Endodermal cell (in vitro differentiated cells): Measurements from ENCODE around the gene FAM174B. TPM values are rescaled to one million over a fixed set of nuclear protein-coding genes. Genes with fewer than 3 reads are reported as not detected.

ENCODE experiments used
- DNase-seq: peaks from one replicate; pipeline ENCODE4 v3.0.0-alpha.2; 2017
- H3K27ac ChIP-seq: 2 replicates; pipeline ENCODE4 v1.5.1; 2013; ENCODE audit warnings: mild to moderate bottlenecking, low read depth, low read length, moderate library complexity
- H3K27me3 ChIP-seq: 2 replicates; pipeline ENCODE4 v1.6.1; 2013; ENCODE audit warnings: mild to moderate bottlenecking, low read length, moderate library complexity; ENCODE audit not compliant: insufficient read depth, control insufficient read depth, poor library complexity, severe bottlenecking
- H3K36me3 ChIP-seq: 2 replicates; pipeline ENCODE4 v1.7.0; 2013; ENCODE audit warnings: mild to moderate bottlenecking, low read length, moderate library complexity; ENCODE audit not compliant: control insufficient read depth, insufficient read depth
- H3K4me1 ChIP-seq: one replicate; pipeline ENCODE4 v1.7.0; 2013; ENCODE audit warnings: low read length; ENCODE audit not compliant: control insufficient read depth, insufficient read depth
- H3K4me3 ChIP-seq: 2 replicates; pipeline ENCODE4 v1.5.1; 2013; ENCODE audit warnings: mild to moderate bottlenecking, low read length, moderate library complexity
- H3K9ac ChIP-seq: 2 replicates; pipeline ENCODE4 v1.6.1; 2013; ENCODE audit warnings: mild to moderate bottlenecking, low read length, moderate library complexity; ENCODE audit not compliant: poor library complexity, severe bottlenecking; ENCODE audit errors: extremely low read depth
- H3K9me3 ChIP-seq: 2 replicates; pipeline ENCODE4 v1.6.1; 2013; ENCODE audit warnings: mild to moderate bottlenecking, low read length, moderate library complexity; ENCODE audit not compliant: control insufficient read depth
- H3K27ac Mint-ChIP-seq: 2 replicates; pipeline ENCODE4 v1.8.0; 2020; ENCODE audit warnings: mixed read lengths
- H3K27me3 Mint-ChIP-seq: 2 replicates; pipeline ENCODE4 v1.8.0; 2021; ENCODE audit warnings: mild to moderate bottlenecking, mixed read lengths; ENCODE audit not compliant: insufficient read depth
- H3K36me3 Mint-ChIP-seq: 2 replicates; pipeline ENCODE4 v1.8.0; 2020; ENCODE audit warnings: low read depth, mixed read lengths
- H3K4me1 Mint-ChIP-seq: 2 replicates; pipeline ENCODE4 v1.8.0; 2020; ENCODE audit warnings: mixed read lengths
- H3K4me3 Mint-ChIP-seq: 2 replicates; pipeline ENCODE4 v1.8.0; 2020; ENCODE audit warnings: mild to moderate bottlenecking, moderate library complexity, mixed read lengths
- H3K9me3 Mint-ChIP-seq: 2 replicates; pipeline ENCODE4 v1.8.0; 2020; ENCODE audit warnings: mild to moderate bottlenecking, mixed read lengths
- CTCF ChIP-seq: fragments of 200-600 bp; sonication (generic); conservative IDR thresholded peaks from 2 replicates; pipeline ENCODE4 v1.5.0; 2021; ENCODE audit warnings: antibody characterized with exemption, mild to moderate bottlenecking
- WGBS, 2 experiments: methylation state at CpG; one replicate each; pipeline versions ENCODE4 v1.1.5 to v1.1.7; 2013; ENCODE audit warnings: missing lambda C conversion rate in 2 of 2, mixed read lengths in 1 of 2; ENCODE audit not compliant: insufficient coverage in 1 of 2, insufficient read length in 1 of 2; 5-methylcytosine and 5-hydroxymethylcytosine counted together
- total RNA-seq, 2 donors: library from RNA; stranded (reverse); fragmentation: NEBNext Ultra II Directional in 1 of 2; extraction: Animal tissue kit (Norgen Biotek cat#: 25700) in 1 of 2; gene quantifications; 2 replicates in 1 of 2; 3 replicates in 1 of 2; pipeline ENCODE4 v1.2.1, GENCODE V29; 2021

The FAM174B gene
- total RNA-seq, 2 donors from 2014 or later = 66.0 to 105 TPM

GRCh38 chr15:92600856-92601255, 54.7 kb downstream of the FAM174B start:
- H3K27ac ChIP-seq = no peak overlapping the region
- WGBS, 2 experiments = 92% methylated on average over 2 to 3 of the region's 3 CpGs
- TF ChIP-seq CTCF = no peak
- Mint-ChIP-seq H3K9me3 (peaks cover 21% of the 10 kb centered on the region), H3K4me3 (no peak overlapping the region), H3K27ac (no peak overlapping the region), H3K36me3 (peaks cover 8% of the 10 kb centered on the region), H3K4me1 (peaks cover 12% of the 10 kb centered on the region), H3K27me3 (peaks cover 2% of the 10 kb centered on the region)
- H3K4me1 ChIP-seq = no peaks in the 10 kb centered on the region
- peaks cover 17% of the 10 kb centered on the region for H3K9me3 ChIP-seq
- DNase-seq = no peak
- H3K36me3 ChIP-seq = no peaks in the 10 kb centered on the region
- H3K9ac ChIP-seq = no peak overlapping the region
- no peak overlapping the region for H3K4me3 ChIP-seq
- H3K27me3 ChIP-seq = no peaks in the 10 kb centered on the region

DNA sequence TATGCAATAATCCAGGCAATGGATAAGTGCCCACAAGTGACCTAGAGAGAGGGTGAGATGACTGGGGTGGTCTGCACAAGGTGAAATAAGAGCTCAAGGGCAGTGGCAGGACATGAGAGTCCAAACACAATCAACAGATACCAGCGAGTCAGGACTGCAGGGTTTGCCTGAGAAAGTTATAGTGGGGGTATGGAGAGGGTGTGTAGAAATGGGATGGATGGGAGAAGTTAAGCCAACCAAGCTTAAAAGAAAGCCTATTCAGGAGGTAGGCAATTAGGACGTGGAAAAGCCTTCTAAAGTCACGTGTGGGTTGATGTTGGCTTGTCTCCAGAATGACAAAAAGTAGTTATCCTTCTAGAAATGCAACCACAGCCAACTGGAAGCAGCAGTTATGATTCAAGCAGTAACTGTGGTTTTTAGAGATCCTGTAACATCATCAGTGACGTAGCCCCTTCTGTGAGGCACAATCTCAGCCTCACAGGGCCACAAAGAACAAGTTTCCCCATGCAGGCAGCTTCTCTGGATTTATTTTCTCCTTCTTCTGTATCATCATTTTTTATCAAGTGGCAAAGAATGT, 56.1 kb downstream of the FAM174B start:
- no peaks in the 10 kb centered on the region for H3K36me3 ChIP-seq
- TF ChIP-seq CTCF = no peak
- 93 to 100% methylated on average over 4 of the region's 4 CpGs for whole genome bisulfite sequencing, 2 experiments
- no peak overlapping the region for H3K27ac ChIP-seq
- H3K9ac ChIP-seq = no peak overlapping the region
- no peaks in the 10 kb centered on the region for H3K27me3 ChIP-seq
- no peak overlapping the region for H3K4me3 ChIP-seq
- Mint-ChIP-seq H3K9me3 (peaks cover 7% of the 10 kb centered on the region), H3K27ac (no peak overlapping the region), H3K36me3 (peaks cover 4% of the 10 kb centered on the region), H3K27me3 (no peaks in the 10 kb centered on the region), H3K4me3 (no peak overlapping the region), H3K4me1 (peaks cover 15% of the 10 kb centered on the region)
- peaks cover 9% of the 10 kb centered on the region for H3K9me3 ChIP-seq
- no peaks in the 10 kb centered on the region for H3K4me1 ChIP-seq
- DNase-seq = no peak

GRCh38 chr15:92597548-92597947, 58.0 kb downstream of the FAM174B start:
- TF ChIP-seq CTCF = no peak
- no peak overlapping the region for H3K4me3 Mint-ChIP-seq
- peaks cover 6% of the 10 kb centered on the region for H3K36me3 Mint-ChIP-seq
- no peak overlapping the region for H3K27ac ChIP-seq
- peaks cover 2% of the 10 kb centered on the region for H3K27me3 Mint-ChIP-seq
- no peaks in the 10 kb centered on the region for H3K36me3 ChIP-seq
- H3K4me3 ChIP-seq = no peak overlapping the region
- H3K9ac ChIP-seq = no peak overlapping the region
- peaks cover 15% of the 10 kb centered on the region for H3K4me1 Mint-ChIP-seq
- H3K9me3 ChIP-seq = no peaks in the 10 kb centered on the region
- no peaks in the 10 kb centered on the region for H3K4me1 ChIP-seq
- H3K9me3 Mint-ChIP-seq = no peaks in the 10 kb centered on the region
- no peak for DNase-seq
- no peaks in the 10 kb centered on the region for H3K27me3 ChIP-seq
- WGBS, 2 experiments = 72 to 85% methylated on average over 3 to 6 of the region's 6 CpGs
- H3K27ac Mint-ChIP-seq = no peak overlapping the region
